Activated CD4-positive, alpha-beta T cell treated with anti-CD3 and anti-CD28 coated beads, Interleukin-2, amount 50 U/mL, for 16 hours (primary cell): ENCODE data around the gene PLXNA2.

Source experiments
- DNase-seq: peaks from one replicate; pipeline ENCODE4 v3.0.0-alpha.2; 2020

The PLXNA2 gene

GRCh38 chr1:208083016-208083714 is 161.0 kb downstream of the PLXNA2 start:
- DNase-seq: no peak

GRCh38 chr1:208081972-208082371 is 162.2 kb downstream of the PLXNA2 start:
- no peak for DNase-seq

DNA sequence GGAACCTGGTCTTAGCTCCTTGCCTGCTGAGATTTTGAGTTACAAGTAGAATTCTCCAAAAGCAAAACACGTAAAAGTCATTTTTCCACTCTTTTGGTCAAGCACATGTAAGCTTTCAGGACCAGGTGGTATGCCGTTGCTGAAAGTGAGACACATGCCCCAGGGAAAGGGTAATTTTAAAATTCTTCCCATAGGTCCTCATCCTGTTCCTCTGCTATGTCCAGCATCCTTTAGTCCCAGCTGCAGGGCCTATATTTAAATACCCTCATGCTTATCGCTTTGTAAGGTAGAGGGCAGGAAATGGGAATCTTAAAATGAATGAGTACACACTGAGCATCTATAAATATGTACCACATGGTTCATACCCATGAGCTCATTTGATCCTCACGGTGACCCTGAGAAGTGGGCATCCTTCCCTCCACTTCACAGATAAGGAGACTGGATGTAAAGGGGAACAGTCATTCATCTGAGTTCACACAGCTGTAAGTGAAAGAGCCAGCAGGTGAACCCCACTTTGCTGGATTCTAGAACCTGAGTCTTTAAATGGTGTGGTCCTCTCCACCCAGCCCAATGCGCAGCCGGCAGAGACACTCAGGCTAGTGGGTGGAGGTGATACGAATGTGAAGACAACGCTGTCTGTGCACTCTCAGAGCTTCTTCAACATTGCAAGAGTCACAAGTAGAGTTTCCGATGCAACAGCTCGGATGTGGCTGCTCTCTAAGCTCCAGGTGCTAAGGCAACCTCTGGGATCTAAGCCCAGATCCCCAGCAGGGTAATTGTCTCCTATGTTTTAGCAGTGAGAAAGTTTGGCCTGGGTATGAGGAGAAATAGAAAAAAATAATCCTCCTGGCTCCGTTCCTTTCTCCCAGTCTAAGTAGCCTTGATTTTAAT is 163.5 kb downstream of the PLXNA2 start:
- DNase-seq: no peak

DNA sequence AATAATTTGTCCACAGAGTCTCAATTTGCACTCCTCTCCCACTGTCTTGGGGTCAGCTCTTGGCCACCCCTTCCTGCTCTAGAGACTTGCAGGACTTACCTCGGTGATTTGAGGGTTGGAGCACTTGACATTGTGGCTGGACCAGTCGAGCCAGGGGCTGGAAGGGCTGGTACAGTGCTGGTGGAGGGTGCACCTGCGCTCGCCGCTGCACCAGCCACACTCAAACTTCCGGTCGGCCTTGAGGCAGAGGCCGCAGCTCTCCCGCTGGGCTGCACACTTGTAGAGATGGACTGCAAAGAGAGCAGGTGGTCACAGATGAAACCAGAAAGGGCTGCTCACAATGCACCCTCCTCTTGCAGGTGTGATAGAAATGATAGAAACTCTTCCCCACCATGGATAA is 165.0 kb downstream of the PLXNA2 start:
- no peak for DNase-seq

DNA sequence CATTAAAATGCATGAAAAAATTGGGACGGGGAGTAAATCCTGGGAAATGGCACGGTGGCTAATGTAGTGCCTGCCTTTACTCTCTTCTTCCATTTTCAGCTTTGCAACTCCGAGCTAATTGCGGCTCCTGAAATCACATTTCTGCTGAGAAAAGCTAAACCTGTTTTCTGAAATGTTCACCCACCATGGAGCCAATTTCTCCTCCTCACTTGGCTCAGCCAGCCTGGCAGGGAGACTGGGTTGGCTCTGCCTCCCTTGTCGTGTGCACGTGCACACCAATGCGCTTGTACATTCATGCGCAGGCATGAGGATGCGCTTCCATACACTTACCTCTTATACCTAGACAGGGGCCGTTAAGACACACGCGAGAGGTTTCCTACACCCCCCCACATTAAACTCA is 165.4 kb downstream of the PLXNA2 start:
- no peak for DNase-seq

GRCh38 chr1:208077232-208078075 is 166.7 kb downstream of the PLXNA2 start:
- no peak for DNase-seq

DNA sequence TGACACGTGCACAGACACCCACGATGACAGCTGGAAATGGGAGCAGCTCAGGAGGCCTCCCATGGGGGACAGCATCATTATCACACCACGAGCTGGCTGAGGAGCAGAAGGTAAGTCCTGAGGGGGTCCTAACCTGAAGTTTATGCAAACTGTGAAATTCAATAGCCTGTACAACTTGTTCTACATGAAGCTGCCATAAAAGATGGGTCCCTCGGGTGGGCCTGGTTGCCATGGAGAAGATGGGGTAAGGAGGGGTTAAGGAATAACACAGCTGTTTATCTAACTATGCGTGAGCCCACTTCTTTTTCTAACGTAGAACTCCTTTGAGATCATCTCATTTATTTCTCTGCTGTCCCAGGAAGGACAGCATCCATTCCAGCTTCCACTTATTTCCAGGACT is 169.8 kb downstream of the PLXNA2 start:
- DNase-seq: no peak

DNA sequence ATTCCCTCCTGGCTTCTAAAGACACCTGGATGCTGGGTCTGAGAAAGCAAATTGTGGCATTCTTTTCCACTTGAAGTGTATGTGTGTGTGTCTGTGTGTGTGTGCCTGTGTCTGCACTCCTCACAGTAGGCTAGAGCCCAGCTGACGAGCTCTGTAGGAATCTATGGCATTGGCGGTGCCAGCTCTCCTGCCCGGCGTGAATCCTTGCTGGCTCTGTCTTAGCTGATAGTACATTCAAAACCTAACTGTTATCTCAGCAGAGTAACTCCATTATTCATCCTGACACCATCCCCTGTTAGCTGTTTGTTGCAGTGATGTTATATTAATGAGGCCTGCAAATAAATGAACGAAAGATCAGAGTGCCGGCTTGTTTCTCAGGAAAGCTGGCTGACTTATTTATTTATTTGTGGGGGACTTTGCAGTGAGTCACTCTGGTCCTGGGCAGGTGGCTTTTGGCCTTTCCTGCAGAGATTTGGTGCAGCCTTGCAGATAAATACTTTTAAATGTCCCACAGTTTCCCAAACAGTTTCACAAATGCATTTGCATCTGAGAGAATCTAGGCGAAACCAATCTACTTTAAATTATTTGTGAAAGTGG is 172.7 kb downstream of the PLXNA2 start:
- no peak for DNase-seq

- DNase-seq: no peak
Measured at GRCh38 chr1:208069908-208070307, 174.3 kb downstream of the PLXNA2 start.

- DNase-seq: no peak
Measured at GRCh38 chr1:208069317-208069716, 174.9 kb downstream of the PLXNA2 start.

DNA sequence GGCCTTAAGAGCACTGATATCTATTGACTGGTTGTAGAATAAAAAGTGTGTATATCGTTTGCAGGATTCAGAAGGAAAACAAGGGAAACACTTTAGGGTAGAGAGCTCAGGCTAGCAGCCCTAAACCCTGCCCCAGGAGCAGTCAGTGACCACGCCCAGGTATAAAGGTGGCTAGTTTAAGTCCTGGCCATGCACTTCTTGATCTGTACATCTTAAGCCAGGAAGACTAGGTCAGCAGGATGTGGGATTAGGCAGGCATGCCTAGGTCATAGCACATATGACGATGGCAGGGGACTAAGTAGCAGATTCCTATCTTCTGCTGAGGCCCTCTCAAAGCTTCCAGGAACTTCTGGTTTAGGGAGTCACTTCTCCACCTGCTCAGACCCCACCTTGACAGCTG is 175.3 kb downstream of the PLXNA2 start:
- no peak for DNase-seq

GRCh38 chr1:208068407-208068806 is 175.8 kb downstream of the PLXNA2 start:
- no peak for DNase-seq

- no peak for DNase-seq
Measured at GRCh38 chr1:208066583-208066982, 177.6 kb downstream of the PLXNA2 start.

DNA sequence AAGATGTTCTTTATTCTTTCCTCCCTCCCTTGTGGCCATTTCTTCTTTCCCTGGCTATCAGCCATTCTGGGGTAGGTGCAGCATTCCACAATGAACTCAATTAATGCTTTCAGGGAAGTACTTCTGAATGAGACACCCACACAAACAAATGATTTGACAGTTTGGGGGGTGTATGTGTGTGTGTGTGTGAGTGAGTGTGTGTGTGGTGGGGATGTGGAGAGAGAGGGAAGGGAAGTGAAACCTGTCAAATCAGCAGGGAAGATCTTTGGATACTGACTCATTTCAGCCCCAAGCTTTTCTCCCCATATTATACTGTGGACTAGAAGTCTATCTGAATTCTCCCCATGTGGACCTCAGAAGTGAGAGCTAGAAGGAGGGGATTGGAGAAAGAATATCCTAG is 178.3 kb downstream of the PLXNA2 start:
- peak; percentile 5 for DNase-seq

- no peak for DNase-seq
Measured at GRCh38 chr1:208061632-208062031, 182.6 kb downstream of the PLXNA2 start.

- DNase-seq: no peak
Measured at GRCh38 chr1:208061118-208061517, 183.1 kb downstream of the PLXNA2 start.

GRCh38 chr1:208060215-208060869 is 183.8 kb downstream of the PLXNA2 start:
- no peak for DNase-seq

DNA sequence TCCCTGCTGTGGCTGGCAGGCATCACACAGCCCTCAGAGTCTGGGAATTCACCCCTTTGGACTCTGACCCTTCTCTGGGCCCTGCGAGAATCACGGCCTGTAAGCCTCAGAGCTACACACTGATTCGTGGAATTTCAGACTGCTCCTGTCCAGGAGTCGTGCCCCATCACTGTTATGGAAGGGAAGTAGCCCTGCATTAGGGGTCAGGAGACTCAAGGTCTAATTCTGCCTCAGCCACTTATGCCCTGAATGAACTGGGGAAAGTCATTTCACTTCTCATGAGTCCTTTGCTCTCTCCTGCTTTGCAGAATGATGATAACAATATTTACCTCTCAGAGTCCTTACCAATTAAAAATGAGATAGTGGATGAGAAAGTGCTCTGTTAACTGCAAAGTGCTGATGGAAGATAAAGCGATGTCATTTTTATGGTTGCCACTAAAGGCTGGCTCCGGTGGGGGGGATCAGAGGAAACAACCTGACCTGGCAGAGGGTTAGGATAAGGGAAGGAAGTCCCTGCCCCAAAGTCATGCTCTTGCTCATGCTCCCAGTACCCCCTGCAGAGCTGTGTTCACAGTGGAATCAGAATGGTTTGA is 184.7 kb downstream of the PLXNA2 start:
- DNase-seq: no peak

DNA sequence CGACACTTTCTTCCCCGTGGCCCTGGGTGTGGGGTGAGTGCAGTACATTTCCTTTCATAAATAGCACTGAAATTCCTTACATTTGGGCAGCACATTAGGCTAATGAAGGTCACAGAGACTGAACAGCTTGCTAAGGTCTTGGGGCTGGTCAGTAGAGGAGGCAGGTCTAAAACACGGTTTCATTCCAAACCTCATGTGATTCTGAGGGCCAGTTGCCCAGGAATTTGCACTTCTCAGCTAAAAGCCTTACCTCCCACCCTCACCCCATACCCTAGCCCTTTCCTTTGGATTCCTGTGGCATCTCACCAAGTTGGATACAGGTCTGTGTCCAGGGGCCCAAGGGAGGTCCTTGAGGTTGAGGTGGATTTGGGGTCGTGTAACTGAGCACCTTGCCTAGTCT is 185.4 kb downstream of the PLXNA2 start:
- no peak for DNase-seq

DNA sequence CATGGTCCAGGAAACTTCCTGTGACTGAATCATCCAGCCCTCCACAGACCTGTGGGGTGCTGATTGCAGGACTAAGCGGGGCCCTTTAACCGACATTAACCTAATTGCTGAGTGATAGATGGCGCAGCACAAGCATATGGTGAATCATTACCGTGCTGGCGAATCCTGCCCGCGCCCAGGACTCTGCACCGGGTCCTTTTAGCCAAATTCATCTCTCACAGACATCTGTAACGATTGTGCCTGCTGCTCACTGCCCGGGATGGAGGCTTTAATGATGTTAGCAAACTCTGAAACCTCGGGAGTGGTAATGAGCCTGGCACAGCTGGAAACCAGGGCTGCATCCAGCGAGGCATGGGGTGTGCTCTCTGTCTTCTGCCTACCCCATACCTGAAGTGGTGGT is 185.9 kb downstream of the PLXNA2 start:
- no peak for DNase-seq

GRCh38 chr1:208057056-208057455 is 187.1 kb downstream of the PLXNA2 start:
- DNase-seq: no peak

DNA sequence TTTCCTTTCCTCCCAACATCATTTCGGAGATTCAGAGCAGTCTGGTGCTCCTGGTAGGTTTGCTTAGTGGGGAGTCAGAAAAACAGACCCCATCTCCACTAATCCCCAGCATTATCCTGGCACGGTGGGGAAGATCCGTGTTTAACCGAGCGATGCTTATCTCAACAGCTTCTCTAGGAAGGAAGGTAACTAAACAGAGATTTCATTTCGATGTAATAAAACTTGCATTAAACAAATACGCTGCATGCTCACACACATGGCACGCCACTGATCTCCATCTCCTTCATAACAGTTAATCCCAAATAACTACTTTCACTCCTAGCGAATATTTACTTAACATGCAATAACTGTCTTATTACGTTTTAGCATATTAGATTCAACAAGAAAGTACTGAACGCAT is 188.6 kb downstream of the PLXNA2 start:
- no peak for DNase-seq
